HCT116 (cell line): ENCODE results near the gene NALF2. TPM values are rescaled to one million over a fixed set of nuclear protein-coding genes. Genes with fewer than 3 reads are reported as not detected.

Source experiments
- ATAC-seq: fragments of 200-7000 bp; cut with Tn5 transposase; 2 replicates; pipeline ENCODE4 v1.9.1; 2020; ENCODE audit warnings: mild to moderate bottlenecking, moderate library complexity
- BruUV-seq: library from RNA; stranded (reverse); fragments of 400-500 nt; replicated peaks from 2 replicates; lab custom pipeline; 2021; lab: Mats Ljungman, UMichigan
- CTCF ChIA-PET: fragments of 300-600 bp; sonication (Branson Sonifier 250); formaldehyde crosslinking; loops from one replicate; lab custom pipeline; 2021; ENCODE audit warnings: antibody characterized with exemption; lab: Charles Lee
- POLR2A ChIA-PET: fragments of 300-600, 350-600 bp; sonication (Branson Sonifier 250); formaldehyde crosslinking; loops from one replicate; lab custom pipeline; 2021; ENCODE audit warnings: antibody characterized with exemption; lab: Charles Lee
- RAD21 ChIA-PET, 2 experiments: fragments of 300-600 bp; sonication (Branson Sonifier 250); formaldehyde crosslinking; loops; one replicate each; lab custom pipeline; 2023; ENCODE audit warnings: low total read pairs in 2 of 2; ENCODE audit not compliant: uncharacterized antibody in 2 of 2, unreplicated experiment in 2 of 2, low non-redundant PET in 1 of 2; lab: Charles Lee
- DNase-seq: peaks from one replicate; pipeline ENCODE4 v3.0.0-alpha.2; 2010; ENCODE audit warnings: low read depth, low spot score
- H2AFZ ChIP-seq: fragments of 200-600 bp; shearing (Covaris generic), sonication (generic); 2 replicates; pipeline ENCODE4 v1.6.1; 2017; ENCODE audit warnings: low read depth, mixed run types, mixed read lengths, antibody characterized with exemption, low read length; ENCODE audit not compliant: poor library complexity, severe bottlenecking
- H3K27ac ChIP-seq: 2 replicates; pipeline ENCODE4 v1.5.1; 2012; ENCODE audit warnings: low read depth, low read length
- H3K27me3 ChIP-seq: fragments of 200-600 bp; sonication (generic); 2 replicates; pipeline ENCODE4 v1.6.1; 2016; ENCODE audit warnings: mixed run types, low read length, mixed read lengths; ENCODE audit not compliant: insufficient read depth
- H3K36me3 ChIP-seq, 2 experiments: fragments of 200-500 bp in 1 of 2; fragments of 200-600 bp in 1 of 2; sonication (Bioruptor generic) in 1 of 2; sonication (generic) in 1 of 2; 2 replicates each; pipeline versions ENCODE4 v1.5.1 to v1.6.1; 2014 to 2016; ENCODE audit warnings: low read length in 2 of 2, inconsistent platforms in 1 of 2, mixed read lengths in 1 of 2, mixed run types in 1 of 2; ENCODE audit not compliant: insufficient read depth in 2 of 2, control insufficient read depth in 1 of 2
- H3K4me1 ChIP-seq, 2 experiments: fragments of 200-600 bp in 1 of 2; sonication (generic) in 1 of 2; 2 replicates each; pipeline versions ENCODE4 v1.5.1 to v1.6.1; 2012 to 2017; ENCODE audit warnings: low read length in 2 of 2, inconsistent platforms in 1 of 2, mild to moderate bottlenecking in 1 of 2, mixed read lengths in 1 of 2, mixed run types in 1 of 2, moderate library complexity in 1 of 2; ENCODE audit not compliant: insufficient read depth in 2 of 2, control insufficient read depth in 1 of 2
- H3K4me2 ChIP-seq: fragments of 200-600 bp; sonication (generic); 2 replicates; pipeline ENCODE4 v1.6.1; 2017; ENCODE audit warnings: mixed run types, low read length, mixed read lengths
- H3K4me3 ChIP-seq, 2 experiments: fragments of 200-600 bp in 1 of 2; sonication (generic) in 1 of 2; replicated peaks in 1 of 2; 2 replicates each; pipeline ENCODE4 v1.5.1; 2011 to 2016; ENCODE audit warnings: low read length in 2 of 2, control low read depth in 1 of 2, low read depth in 1 of 2, mild to moderate bottlenecking in 1 of 2, mixed read lengths in 1 of 2, mixed run types in 1 of 2
- H3K79me2 ChIP-seq: fragments of 200-600 bp; sonication (generic); 2 replicates; pipeline ENCODE4 v1.6.1; 2017; ENCODE audit warnings: mild to moderate bottlenecking, mixed run types, low read length, moderate library complexity, mixed read lengths; ENCODE audit not compliant: insufficient read depth
- H3K9ac ChIP-seq: fragments of 200-600 bp; sonication (generic); 2 replicates; pipeline ENCODE4 v1.6.1; 2016; ENCODE audit warnings: low read length, mixed read lengths
- H3K9me2 ChIP-seq: fragments of 200-600 bp; sonication (generic), shearing (Covaris generic); 2 replicates; pipeline ENCODE4 v1.6.1; 2017; ENCODE audit warnings: mixed run types, mild to moderate bottlenecking, moderate library complexity; ENCODE audit not compliant: insufficient read depth
- H3K9me3 ChIP-seq, 2 experiments: fragments of 200-500 bp in 1 of 2; fragments of 200-600 bp in 1 of 2; sonication (Bioruptor generic) in 1 of 2; sonication (generic) in 1 of 2; 2 replicates each; pipeline ENCODE4 v1.6.1; 2014 to 2017; ENCODE audit warnings: low read length in 2 of 2, mixed read lengths in 2 of 2, inconsistent platforms in 1 of 2, low read depth in 1 of 2, mild to moderate bottlenecking in 1 of 2, mixed run types in 1 of 2, moderate library complexity in 1 of 2; ENCODE audit not compliant: control insufficient read depth in 1 of 2, insufficient read depth in 1 of 2
- H4K20me1 ChIP-seq: fragments of 200-600 bp; sonication (generic), shearing (Covaris generic); 2 replicates; pipeline ENCODE4 v1.6.1; 2017; ENCODE audit warnings: mixed run types, mild to moderate bottlenecking, moderate library complexity; ENCODE audit not compliant: insufficient read depth
- ATF3 ChIP-seq: IDR thresholded peaks from 2 replicates; pipeline ENCODE4 v1.6.1; 2012
- CTCF ChIP-seq, 3 experiments: fragments of 200-600 bp in 1 of 3; sonication (generic) in 1 of 3; IDR thresholded peaks in 2 of 3; conservative IDR thresholded peaks in 1 of 3; 2 replicates each; pipeline ENCODE4 v1.5.1; 2012 to 2017; ENCODE audit warnings: low read depth in 2 of 3, low read length in 2 of 3, antibody characterized with exemption in 1 of 3, borderline replicate concordance in 1 of 3, control low read depth in 1 of 3, mild to moderate bottlenecking in 1 of 3, mixed read lengths in 1 of 3, mixed run types in 1 of 3, moderate library complexity in 1 of 3; ENCODE audit not compliant: insufficient read depth in 1 of 3
- EGR1 ChIP-seq: IDR thresholded peaks from 2 replicates; pipeline ENCODE4 v1.6.1; 2012; ENCODE audit warnings: low read depth
- EZH2 ChIP-seq: fragments of 200-600 bp; sonication (generic); IDR thresholded peaks from 2 replicates; pipeline ENCODE4 v1.6.1; 2017; ENCODE audit warnings: antibody characterized with exemption, mixed run types
- EZH2phosphoT487 ChIP-seq: fragments of 200-600 bp; IDR thresholded peaks from 2 replicates; pipeline ENCODE4 v1.6.1; 2018; ENCODE audit warnings: antibody characterized with exemption, borderline replicate concordance
- MAX ChIP-seq: IDR thresholded peaks from 2 replicates; pipeline ENCODE4 v1.6.1; 2012
- POLR2A ChIP-seq: IDR thresholded peaks from 2 replicates; pipeline ENCODE4 v1.7.0; 2011; ENCODE audit warnings: borderline replicate concordance; ENCODE audit not compliant: insufficient read depth, insufficient read length; ENCODE audit errors: extremely low read depth
- RAD21 ChIP-seq: IDR thresholded peaks from 2 replicates; pipeline ENCODE4 v1.6.1; 2012; ENCODE audit warnings: low read depth, mild to moderate bottlenecking
- SIN3A ChIP-seq: IDR thresholded peaks from 2 replicates; pipeline ENCODE4 v1.6.1; 2012; ENCODE audit warnings: low read depth
- SP1 ChIP-seq: IDR thresholded peaks from 2 replicates; pipeline ENCODE4 v1.6.1; 2012; ENCODE audit warnings: low read depth
- SRF ChIP-seq: IDR thresholded peaks from 2 replicates; pipeline ENCODE4 v1.6.1; 2012; ENCODE audit warnings: low read depth
- TCF7L2 ChIP-seq: IDR thresholded peaks from 2 replicates; pipeline ENCODE4 v1.7.0; 2011; ENCODE audit warnings: borderline replicate concordance, inconsistent platforms; ENCODE audit not compliant: insufficient read depth, insufficient read length; ENCODE audit errors: extremely low read depth
- YY1 ChIP-seq: IDR thresholded peaks from 2 replicates; pipeline ENCODE4 v1.6.1; 2011; ENCODE audit warnings: low read length, low read depth, moderate library complexity, mild to moderate bottlenecking; ENCODE audit not compliant: insufficient replicate concordance; ENCODE audit errors: extremely low read depth
- ZBTB33 ChIP-seq: IDR thresholded peaks from 2 replicates; pipeline ENCODE4 v1.6.1; 2011; ENCODE audit warnings: mild to moderate bottlenecking, low read length, moderate library complexity; ENCODE audit not compliant: insufficient replicate concordance; ENCODE audit errors: extremely low read depth
- intact Hi-C: fragments of 100-400 bp; cut with micrococcal nuclease; formaldehyde crosslinking; loops from 2 replicates; pipeline ENCODE4 v1.10.0; 2022
- total RNA-seq: library from RNA; stranded (reverse); gene quantifications from one replicate; pipeline ENCODE4 v1.2.1, GENCODE V29; 2021; ENCODE audit not compliant: unreplicated experiment

NALF2 gene
- total RNA-seq, 1 experiment from 2014 or later, result 8.7 TPM

GRCh38 chrX:69466546-69466945 is 37.6 kb upstream of the NALF2 start (continued):
- TF ChIP-seq YY1, result no peak
- no peak for TF ChIP-seq SRF
- TF ChIP-seq SIN3A, result no peak
- no peak for TF ChIP-seq RAD21
- TF ChIP-seq ZBTB33, result no peak
- no peak for TF ChIP-seq TCF7L2

- no peaks in the 10 kb centered on the region for H3K79me2 ChIP-seq
- H3K27ac ChIP-seq, result no peak overlapping the region
- no peaks in the 10 kb centered on the region for H3K27me3 ChIP-seq
- H3K9me3 ChIP-seq, result no peaks in the 10 kb centered on the region
- H3K9me2 ChIP-seq, result no peaks in the 10 kb centered on the region
- BruUV-seq, result no TSS peak
- H2AFZ ChIP-seq, result no peak overlapping the region
- no peak overlapping the region for H3K4me3 ChIP-seq
- ATAC-seq, result no peak
- no peaks in the 10 kb centered on the region for H4K20me1 ChIP-seq
- POLR2A ChIA-PET, result no interaction called here
- RAD21 ChIA-PET, result no interaction called here
- CTCF ChIA-PET, result no interaction called here
- H3K36me3 ChIP-seq, result no peaks in the 10 kb centered on the region
- intact Hi-C loops, result no loop called here
- no peak for TF ChIP-seq EZH2
- no peak for TF ChIP-seq ATF3
- TF ChIP-seq MAX, result no peak
- TF ChIP-seq CTCF (IDR thresholded peaks at IDR 0.05 in 2 of 3, conservative IDR thresholded peaks at IDR 0.05 in 1 of 3; ENCODE audit: borderline replicate concordance in 1 of 3, insufficient read depth in 1 of 3, low read depth in 2 of 3, low read length in 2 of 3), result no peak
- no peak for TF ChIP-seq TCF7L2
- no peak for TF ChIP-seq EZH2phosphoT487
- TF ChIP-seq EGR1, result no peak
- no peak for TF ChIP-seq POLR2A
- no peak for TF ChIP-seq SRF
- no peak for TF ChIP-seq SIN3A
- no peak for TF ChIP-seq SP1
- H3K4me2 ChIP-seq, result no peak overlapping the region
- DNase-seq, result no peak
- H3K4me1 ChIP-seq, result no peaks in the 10 kb centered on the region
- no peak overlapping the region for H3K9ac ChIP-seq
These were observed 34.2 kb upstream of the NALF2 start for GRCh38 chrX:69469975-69470374.
